NCI-H1694 treated with DMSO at 0.1 percent for 48 hours (cell line): ENCODE data around the gene CST6.

Experiments
- DNase-seq: peaks from one replicate; lab custom pipeline; 2025; lab: John Stamatoyannopoulos, UW

The CST6 gene

DNA sequence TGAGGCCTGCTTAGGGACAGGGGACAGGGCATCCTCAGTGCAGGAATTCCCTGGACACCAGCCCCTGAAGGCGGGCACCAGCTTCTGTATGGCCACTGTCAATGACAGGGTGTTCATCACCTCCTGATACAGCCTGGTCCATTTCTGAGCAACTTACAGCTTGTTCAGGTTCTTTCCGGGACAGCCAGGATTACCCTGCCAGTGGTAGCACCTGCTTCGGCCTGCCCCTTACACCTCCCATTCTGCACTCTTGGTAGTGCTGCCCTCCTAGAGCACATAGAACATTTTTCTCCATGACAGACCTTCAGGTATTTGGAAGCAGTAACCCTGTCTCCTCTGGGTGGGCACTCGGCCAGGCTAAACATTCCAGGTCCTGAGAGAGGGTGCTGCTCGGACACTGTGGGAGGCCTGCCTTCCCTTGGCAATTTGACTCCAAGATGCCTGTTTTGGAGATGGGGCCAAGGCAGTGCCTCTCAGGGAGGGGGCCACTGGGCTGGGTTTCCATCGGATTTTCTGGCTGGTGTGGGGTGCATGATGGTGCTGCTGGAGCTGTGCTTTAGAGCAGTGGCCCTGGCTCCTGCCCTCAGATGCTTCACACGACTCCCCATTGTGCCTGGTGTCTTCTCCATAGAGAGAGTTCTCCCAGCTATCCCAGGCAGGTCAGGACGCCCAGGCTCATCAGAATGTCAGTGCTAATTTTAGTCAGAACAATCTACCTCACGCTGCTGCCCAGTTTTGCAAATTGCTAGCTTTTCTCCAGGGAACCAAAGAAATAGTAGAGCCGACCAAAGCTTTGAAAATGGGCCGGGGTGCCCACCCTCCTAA is 35.9 kb downstream of the CST6 start:
- no peak for DNase-seq

DNA sequence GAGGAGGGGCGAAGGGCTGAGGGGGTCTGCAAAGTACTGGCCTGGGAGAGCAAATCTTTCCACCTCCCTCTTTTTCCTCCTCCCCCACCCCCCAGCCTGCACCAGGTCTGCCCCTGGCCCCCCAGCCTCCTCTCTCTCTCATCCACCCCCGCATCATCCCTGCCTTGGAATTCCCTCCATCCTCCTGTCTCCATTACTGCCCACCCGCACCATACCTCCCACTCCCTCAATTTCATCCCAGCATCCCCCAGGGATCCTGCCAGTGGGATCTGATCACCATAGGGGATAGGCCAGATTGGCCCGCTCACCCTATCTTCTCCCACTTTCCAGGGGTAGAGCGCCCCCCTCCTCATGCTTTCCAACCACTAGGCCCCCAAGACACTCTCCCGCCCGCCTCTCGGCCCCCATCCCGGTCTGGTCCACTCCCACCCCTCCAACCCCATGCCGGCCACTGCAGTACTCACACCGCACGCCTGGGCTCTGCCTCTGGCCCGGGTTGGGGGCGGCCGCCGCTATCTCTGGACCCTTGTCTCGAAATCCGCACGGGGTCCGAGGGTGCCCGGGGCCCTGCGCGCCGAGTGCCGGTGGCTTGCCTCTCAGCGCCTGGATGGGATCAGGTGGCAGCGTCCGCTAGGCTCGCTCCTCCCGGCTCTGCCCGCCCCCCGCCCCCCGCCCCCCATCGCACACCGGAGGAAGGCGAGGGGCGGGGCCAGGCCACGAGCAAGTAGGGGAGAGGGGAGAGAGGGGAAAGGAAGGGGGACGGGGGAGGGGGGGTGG is 36.9 kb downstream of the CST6 start, which contains the start of gene GAL3ST3:
TSS of gene GAL3ST3 (minus strand) at position 615 of the 777 bp plus-strand sequence. CDS start 3,746 bp downstream, outside the sequence.
- no peak for DNase-seq

DNA sequence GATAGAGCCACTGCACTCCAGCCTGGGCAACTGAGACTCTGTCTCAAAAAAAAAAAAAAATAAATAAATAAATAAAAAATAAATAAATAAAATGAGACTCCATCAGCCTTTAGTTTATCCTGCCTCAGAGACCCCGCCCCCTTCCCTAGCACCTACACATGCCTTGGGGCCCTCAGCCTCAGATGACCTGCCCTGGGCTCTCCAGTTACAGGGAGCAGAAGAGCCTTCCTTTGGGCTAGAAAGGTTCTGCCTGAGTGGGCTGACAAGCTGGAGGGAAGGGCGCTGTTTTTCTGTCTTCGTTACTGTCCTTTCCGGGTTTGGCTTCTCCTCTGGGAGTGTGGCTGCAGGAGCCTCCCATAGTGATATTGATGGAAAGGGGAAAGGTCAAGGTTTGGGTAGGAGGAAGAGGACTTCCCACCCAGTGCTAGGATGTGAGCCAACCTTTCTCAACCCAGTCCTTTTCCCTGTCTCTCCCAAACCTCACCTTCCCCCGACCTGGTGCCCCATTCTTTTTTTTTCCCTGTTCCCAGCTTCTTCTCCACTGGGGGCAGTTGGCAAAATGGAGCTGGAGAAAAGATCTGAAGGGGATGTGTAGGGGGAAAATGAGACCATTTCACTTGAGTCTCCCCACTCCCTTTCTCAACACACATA is 38.9 kb downstream of the CST6 start:
- no peak for DNase-seq

DNA sequence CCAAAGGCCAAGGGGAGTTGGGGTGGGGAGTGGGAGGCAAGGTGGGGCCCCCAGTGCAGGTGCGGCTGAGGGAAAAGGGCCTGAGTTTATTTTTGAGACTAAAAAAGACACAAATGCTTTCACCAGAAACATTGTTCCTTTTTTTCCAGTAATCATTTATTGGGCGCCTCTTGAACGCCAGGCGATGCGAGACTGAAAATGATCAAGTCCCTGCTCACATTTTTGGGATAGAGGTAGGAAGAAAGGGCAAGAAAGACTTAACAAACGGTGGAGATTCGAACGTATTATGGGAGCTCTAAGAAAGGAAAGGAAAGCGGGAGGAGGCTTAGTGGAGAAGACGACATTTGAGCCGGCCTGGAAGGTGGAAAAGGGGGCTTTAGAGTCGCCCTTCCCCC is 39.6 kb downstream of the CST6 start:
- no peak for DNase-seq

DNA sequence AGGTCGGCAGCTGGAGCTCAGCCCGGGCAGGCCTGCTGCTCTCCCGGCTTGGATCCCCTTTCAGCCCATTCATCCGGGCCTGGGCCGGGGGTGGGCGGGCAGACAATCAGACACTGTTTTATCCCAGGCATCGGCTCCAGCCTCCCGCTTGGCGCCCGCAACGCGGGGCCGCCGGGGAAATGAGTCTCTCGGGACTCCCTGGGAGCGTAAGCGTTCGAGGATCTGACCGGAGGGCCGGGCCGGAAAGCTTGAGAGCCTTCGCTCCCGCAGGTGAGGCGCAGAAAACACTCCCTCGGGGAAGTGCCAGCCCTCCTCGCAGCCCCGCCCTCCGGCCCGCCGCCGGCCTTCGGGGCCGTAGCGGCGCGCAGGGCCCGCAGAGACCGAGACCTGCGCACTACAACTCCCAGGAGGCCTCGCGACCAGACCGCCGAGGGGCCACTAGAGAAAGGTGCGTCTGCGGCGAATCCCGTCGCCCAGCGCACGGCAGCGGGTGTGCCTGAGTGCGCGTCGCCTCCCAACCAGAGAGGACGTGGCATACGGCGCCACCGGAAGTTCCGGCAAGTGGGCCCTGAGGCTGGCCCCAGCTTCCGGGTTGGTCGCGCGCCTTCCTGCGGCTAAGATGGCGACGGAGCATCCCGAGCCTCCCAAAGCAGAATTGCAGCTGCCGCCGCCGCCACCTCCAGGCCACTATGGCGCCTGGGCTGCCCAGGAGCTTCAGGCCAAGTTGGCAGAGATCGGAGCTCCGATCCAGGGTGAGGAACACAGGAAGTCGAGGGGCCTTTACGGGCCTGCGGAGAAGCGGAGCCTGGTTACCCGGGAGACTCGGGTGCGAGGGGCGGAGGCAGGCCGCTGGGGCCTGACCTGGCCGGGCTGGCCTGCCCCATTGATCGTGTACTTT is 40.2 kb downstream of the CST6 start, which contains the start of gene SF3B2:
TSS of gene SF3B2 (plus strand) at position 599 of the 898 bp plus-strand sequence. CDS start at position 620, 21 bp downstream.
- DNase-seq, result peak; percentile 91

DNA sequence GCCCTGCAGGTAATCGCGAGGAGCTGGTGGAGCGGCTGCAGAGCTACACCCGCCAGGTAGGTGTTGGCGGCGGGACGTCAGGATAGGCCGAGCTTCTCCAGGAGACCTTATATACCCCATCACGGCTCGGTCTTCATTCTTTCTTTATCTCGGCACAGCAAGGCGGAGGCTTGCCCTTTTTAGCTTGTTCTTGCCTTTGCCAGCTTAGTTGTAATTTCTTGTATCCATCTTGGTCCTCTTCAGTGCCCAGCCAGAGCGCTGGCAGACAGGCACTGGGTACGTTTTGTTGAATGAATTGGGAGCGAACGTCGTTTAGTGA is 40.8 kb downstream of the CST6 start:
- DNase-seq, result no peak

DNA sequence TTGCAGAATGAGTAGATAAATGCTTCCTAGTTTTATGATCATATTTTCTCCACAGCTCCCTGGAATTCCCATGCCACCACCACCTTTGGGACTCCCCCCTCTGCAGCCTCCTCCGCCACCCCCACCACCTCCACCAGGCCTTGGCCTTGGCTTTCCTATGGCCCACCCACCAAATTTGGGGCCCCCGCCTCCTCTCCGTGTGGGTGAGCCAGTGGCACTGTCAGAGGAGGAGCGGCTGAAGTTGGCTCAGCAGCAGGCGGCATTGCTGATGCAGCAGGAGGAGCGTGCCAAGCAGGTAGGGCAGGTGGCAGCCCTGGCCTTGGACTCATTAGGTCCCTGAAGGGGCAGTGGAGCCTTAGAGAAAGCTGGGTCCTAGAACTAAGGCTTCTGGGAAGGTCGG is 43.2 kb downstream of the CST6 start:
- no peak for DNase-seq

DNA sequence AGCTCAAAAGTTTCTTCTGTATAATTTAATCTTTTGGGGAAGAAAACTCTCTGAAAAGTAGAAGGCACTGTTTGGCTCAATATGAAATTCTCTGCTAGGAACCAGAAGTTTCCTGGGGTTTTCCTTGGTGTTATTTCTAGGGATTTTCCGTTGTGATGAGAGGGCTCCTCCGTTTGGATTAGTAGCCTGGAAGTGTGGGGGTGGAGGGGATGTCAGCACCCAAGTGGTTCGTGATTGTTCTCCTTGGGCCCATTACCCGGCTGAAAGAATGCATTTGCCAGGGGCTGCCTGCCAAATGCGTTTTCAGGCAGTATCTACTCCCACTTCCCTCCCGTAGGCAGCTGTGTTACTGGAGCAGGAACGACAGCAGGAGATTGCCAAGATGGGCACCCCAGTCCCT is 44.7 kb downstream of the CST6 start:
- no peak for DNase-seq

DNA sequence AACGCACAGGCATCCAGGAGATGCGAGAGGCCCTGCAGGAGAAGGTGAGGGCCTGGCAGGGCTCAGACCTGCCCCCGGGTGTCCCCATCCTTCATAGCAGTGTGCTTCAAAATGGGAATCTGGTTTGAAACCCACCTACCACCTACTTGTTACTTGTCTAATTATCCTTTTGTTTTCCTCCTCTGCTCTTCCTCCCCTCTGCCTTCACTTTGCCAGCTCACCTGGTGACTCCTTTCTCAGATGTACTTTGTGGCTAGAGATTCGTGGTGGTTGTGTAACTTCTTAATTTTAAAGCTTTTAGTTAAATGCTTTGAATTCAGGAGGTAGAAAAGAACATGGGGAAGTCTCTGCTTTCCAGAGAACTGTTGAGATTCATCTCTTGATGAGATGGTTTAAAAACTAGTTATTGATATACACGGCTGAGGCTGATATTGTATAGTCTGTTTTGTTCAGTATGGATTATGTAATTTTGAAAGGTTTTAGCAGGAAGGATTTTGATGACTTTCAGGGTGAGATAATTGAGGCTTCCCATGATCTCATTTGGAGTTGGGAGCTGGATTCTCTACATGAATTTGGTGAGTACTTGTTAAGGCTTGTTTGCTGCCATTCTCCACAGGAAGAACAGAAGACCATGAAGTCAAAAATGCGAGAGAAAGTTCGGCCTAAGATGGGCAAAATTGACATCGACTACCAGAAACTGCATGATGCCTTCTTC is 48.3 kb downstream of the CST6 start:
- no peak for DNase-seq

DNA sequence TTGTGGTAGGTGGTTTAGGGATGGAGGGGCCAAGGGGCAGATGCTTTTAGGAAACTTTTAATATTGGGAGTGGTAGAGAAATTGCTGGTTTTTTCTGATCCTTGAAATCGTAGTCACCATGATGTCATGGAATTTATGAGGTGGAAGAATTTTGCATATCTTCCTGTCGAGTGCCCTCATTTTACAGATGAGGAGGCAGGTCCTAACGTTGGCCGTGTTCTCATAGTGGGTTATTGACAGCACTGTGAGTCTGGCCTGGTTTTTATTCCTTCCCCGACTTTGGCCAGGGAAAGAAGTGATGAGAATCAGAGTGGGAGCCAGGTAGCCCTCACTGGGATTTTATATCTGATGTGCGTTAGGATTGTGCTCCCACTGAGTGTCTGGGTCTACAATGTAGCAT is 49.5 kb downstream of the CST6 start:
- no peak for DNase-seq

DNA sequence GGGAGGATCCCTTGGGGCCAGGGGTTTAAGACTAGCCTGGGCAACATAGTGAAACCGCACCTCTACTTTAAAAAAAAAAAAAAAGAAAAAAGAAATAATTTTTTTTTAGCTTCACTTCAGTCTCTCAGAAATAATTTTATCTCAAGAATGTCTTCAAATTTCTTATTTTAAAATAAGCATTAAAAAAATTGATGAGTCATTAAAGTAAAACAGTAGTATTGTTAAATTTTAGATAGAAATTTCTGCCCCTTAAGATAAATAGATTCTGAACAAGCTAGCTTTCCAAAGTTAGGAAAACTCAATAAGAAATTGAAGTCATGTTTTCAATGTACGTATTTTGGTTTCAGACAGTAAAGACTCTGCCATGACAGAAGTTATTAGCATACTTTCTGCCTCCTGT is 50.6 kb downstream of the CST6 start:
- DNase-seq, result no peak
